ENCODE data around the gene ACBD3.

DNA sequence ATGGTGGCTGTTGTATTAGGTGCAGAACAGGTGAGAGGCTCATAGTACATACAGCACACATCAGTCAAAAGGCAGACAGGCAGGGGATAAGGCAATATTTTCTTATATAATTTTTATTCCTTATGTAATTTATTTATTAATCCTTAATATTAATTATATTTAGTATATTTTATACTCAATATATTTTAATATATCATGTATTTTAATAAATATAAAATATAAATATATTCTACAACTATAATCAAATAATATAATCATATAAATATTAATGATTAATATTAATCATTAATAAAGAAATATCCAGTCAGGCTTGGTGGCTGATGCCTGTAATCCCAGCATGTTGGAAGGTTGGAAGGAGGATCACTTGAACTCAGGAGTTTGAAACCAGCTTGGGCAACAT is 17.7 kb upstream of the ACBD3 start:
- TF ChIP-seq POLR2A (IDR thresholded peaks at IDR 0.05; ENCODE audit: low read depth, low read length) (no peak), TAF1 (IDR thresholded peaks at IDR 0.05; ENCODE audit: low read depth, low read length) (no peak), POLR2AphosphoS5 (IDR thresholded peaks at IDR 0.05; ENCODE audit: low read depth, low read length) (no peak), SPI1 (IDR thresholded peaks at IDR 0.05; ENCODE audit: low read depth, low read length) (no peak)

Data from GM12891 (cell line).